IPS-15b (cell line): ENCODE data around the gene RICTOR.

Experiments
- H3K27me3 ChIP-seq: one replicate; pipeline ENCODE4 v1.6.1; 2013; ENCODE audit warnings: low read length; ENCODE audit not compliant: control insufficient read depth, insufficient read depth
- H3K36me3 ChIP-seq: one replicate; pipeline ENCODE4 v1.6.1; 2013; ENCODE audit warnings: low read length; ENCODE audit not compliant: control insufficient read depth, insufficient read depth
- H3K4me1 ChIP-seq: one replicate; pipeline ENCODE4 v1.6.1; 2013; ENCODE audit warnings: mild to moderate bottlenecking, low read length; ENCODE audit not compliant: control insufficient read depth, insufficient read depth
- H3K4me3 ChIP-seq: one replicate; pipeline ENCODE4 v1.5.1; 2013; ENCODE audit warnings: low read depth, low read length
- H3K9ac ChIP-seq: one replicate; pipeline ENCODE4 v1.6.1; 2013; ENCODE audit warnings: low read depth, mild to moderate bottlenecking, low read length
- H3K9me3 ChIP-seq: one replicate; pipeline ENCODE4 v1.6.1; 2013; ENCODE audit warnings: mild to moderate bottlenecking, low read length; ENCODE audit not compliant: control insufficient read depth, insufficient read depth

Gene RICTOR

DNA sequence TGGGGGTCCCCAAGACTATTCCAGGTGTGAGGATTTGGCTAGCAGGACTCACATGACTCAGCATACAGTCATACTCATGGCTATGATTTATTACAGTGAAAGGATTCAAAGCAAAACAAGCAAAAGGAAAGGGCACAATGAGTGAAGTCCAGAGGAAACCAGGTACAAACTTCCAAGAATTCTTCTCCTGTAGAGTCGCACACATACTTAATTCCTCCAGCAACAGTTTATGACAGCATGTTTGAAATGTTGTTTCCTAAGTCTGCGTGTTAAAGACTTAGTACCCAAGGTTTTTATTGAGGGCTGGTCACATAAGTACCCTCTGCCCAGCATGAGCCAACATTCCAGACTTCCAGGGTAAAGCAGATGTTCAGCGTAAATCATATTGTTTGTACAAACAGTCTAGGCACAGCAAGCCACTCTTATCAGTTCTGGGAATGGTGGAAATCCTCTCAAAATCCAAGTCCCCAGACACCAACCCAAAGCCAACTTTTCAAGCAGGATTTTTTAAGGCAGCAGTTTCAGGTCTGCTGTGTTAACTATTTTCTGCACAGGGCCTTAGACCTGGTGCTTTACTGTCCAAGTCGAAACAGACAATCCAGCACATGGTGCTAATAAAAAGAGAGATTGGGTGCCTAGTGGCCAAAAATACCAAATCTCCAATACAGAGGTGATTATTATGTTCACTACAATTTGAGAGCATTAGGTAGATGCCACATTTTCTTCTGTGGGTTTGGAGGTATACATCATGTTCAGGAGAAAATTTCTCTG is 18.6 kb upstream of the RICTOR start:
- Histone ChIP-seq H3K9me3 (no peaks in the 10 kb centered on the region), H3K36me3 (no peaks in the 10 kb centered on the region), H3K4me1 (no peaks in the 10 kb centered on the region)

DNA sequence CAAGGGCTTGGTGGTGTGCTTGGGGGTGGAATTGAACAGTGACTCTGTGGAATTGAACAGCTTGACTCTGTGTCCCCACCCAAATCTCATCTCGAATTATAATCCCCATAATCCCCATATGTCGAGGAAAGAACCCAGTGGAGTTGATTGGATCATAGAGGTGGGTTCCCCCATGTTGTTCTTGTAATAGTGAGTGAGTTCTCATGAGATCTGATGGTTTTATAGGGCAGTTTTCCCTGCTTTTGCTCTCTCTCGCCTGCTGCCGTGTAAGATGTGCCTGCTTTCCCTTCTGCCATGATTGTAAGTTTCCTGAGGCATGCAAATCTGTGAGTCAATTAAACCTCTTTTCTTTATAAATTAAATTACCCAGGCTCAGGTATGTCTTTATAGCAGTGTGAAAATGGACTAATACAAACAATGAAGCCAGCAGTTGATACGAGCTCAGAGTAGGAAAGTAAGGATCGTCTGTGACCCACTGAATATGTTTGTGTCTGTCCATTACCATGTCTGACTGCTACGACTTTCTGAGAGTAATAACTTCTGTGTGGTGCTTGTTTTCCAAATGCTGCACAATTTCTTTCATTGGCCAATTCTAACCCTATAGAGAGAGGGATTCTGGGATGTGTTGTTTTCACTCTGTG is 17.9 kb upstream of the RICTOR start:
- no peak overlapping the region for H3K4me3 ChIP-seq

More for the DNA sequence above, 18.6 kb upstream of the RICTOR start:
- Histone ChIP-seq H3K9ac (no peak overlapping the region), H3K4me3 (no peak overlapping the region), H3K27me3 (no peaks in the 10 kb centered on the region)

DNA sequence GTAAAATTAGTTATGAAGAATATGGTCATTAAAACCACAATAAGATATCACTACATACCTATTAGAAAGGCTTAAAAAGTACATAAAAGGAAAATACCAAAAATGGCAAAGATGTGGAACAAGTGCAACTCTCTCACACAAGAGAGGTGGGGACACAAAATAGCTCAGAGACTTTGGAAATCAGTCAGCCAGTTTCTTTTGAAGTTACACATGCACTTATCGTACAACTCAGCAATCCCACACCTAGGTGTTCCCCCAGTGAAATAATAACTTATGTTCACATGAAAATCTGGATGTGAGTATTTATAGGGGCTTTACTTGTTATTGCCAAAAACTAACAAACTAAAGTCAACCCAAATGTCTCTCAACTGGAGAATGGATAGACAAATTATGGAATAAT is 9.8 kb upstream of the RICTOR start:
- H3K9me3 ChIP-seq, result no peaks in the 10 kb centered on the region
- no peaks in the 10 kb centered on the region for H3K4me1 ChIP-seq
- H3K36me3 ChIP-seq, result no peaks in the 10 kb centered on the region
- no peak overlapping the region for H3K4me3 ChIP-seq
- H3K27me3 ChIP-seq, result no peaks in the 10 kb centered on the region
- H3K9ac ChIP-seq, result no peak overlapping the region

More for the DNA sequence above, 17.9 kb upstream of the RICTOR start:
- Histone ChIP-seq H3K27me3 (no peaks in the 10 kb centered on the region), H3K36me3 (no peaks in the 10 kb centered on the region), H3K9ac (no peak overlapping the region), H3K4me1 (no peaks in the 10 kb centered on the region), H3K9me3 (no peaks in the 10 kb centered on the region)

DNA sequence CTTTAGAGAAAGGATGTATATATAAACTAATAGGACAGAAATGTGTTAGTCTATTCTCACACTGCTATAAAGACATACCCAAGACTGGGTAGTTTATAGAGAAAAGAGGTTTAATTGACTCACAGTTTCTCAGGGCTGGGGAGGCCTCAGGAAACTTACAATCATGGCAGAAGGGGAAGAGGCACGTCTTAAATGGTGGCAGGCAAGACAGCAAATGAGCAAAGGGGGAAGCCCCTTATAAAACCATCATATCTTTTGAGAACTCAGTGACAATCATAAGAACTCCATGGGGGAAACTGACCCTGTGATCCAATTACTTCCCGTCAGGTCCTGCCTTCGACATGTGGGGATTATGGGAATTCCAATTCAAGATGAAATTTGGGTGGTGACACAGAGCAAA is 8.8 kb upstream of the RICTOR start:
- no peaks in the 10 kb centered on the region for H3K27me3 ChIP-seq
- no peaks in the 10 kb centered on the region for H3K4me1 ChIP-seq
- no peaks in the 10 kb centered on the region for H3K9me3 ChIP-seq
- no peaks in the 10 kb centered on the region for H3K36me3 ChIP-seq
- H3K9ac ChIP-seq, result no peak overlapping the region
- no peak overlapping the region for H3K4me3 ChIP-seq

DNA sequence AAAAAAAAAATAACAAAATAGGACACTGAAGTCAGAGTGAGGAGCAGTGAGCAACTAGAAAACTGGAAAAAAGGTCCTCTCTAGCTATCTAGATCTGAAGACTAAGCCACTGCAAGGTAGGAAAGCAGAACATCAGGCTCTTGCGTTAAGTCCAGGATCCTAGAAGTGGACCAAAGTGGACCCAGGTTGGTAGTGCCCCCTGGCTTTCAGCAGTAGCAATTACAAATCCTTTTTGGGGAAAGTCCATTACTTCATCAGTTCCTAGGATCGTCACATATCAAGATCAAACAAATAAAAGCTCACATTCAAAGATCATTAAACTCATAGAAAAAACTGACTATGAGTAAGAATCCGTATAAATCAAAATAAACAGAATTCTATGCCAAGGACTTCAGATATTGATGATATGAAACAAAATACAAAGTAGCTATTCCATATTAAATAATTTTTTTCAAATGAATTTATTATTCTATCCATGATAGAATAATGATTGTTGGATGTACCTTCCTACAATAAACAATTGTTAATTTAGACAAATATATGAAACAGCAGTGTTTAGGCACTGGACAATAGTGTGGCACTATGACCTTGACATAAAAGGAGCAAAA is 6.5 kb upstream of the RICTOR start:
- Histone ChIP-seq H3K9ac (no peak overlapping the region), H3K4me3 (no peak overlapping the region), H3K27me3 (no peaks in the 10 kb centered on the region)

DNA sequence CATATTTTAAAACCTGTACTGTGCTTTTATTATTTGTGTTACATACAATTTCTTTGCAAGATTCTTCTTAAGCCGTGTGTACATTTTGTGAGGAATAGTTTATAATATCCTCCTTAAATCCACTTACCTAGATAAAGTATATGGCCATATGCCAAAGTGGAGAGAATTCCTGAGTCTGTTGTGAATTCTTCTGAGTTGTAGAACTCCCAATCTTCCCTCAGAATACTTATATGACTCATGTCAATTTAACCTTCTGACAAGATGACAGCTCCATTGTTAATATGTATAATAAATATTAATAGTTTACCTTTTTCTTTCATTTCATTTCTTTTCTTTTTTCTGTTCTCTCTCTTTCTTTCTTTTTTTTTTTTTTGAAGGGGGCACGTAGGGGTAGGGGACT is 6.0 kb upstream of the RICTOR start:
- H3K36me3 ChIP-seq, result no peaks in the 10 kb centered on the region
- H3K27me3 ChIP-seq, result no peaks in the 10 kb centered on the region
- H3K4me1 ChIP-seq, result peaks cover 2% of the 10 kb centered on the region
- no peaks in the 10 kb centered on the region for H3K9me3 ChIP-seq
- H3K9ac ChIP-seq, result no peak overlapping the region
- no peak overlapping the region for H3K4me3 ChIP-seq

More for the DNA sequence above, 6.5 kb upstream of the RICTOR start:
- Histone ChIP-seq H3K36me3 (no peaks in the 10 kb centered on the region), H3K9me3 (no peaks in the 10 kb centered on the region), H3K4me1 (peaks cover 2% of the 10 kb centered on the region)

DNA sequence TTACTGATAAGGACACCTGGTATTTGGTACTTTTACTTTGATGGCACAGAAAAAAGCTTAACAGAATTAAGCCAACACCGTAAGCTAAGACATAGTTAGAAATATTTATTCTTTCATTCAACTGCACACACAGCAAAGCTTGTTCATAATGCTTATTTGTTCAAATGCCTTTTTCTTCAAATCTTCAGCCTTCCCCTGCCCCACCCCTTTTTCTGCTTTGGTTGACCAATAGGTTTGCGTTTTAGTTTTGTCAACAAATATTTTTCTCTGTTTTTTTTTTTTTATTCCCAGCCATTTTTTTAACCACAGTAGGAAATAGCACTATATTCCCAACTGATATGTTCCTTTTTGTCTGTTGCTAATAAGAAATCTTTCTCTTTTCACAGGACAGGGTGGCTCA is 4.9 kb upstream of the RICTOR start:
- H3K27me3 ChIP-seq, result no peaks in the 10 kb centered on the region
- no peaks in the 10 kb centered on the region for H3K9me3 ChIP-seq
- no peak overlapping the region for H3K4me3 ChIP-seq
- H3K4me1 ChIP-seq, result peaks cover 2% of the 10 kb centered on the region
- H3K9ac ChIP-seq, result no peak overlapping the region
- H3K36me3 ChIP-seq, result peaks cover 2% of the 10 kb centered on the region

DNA sequence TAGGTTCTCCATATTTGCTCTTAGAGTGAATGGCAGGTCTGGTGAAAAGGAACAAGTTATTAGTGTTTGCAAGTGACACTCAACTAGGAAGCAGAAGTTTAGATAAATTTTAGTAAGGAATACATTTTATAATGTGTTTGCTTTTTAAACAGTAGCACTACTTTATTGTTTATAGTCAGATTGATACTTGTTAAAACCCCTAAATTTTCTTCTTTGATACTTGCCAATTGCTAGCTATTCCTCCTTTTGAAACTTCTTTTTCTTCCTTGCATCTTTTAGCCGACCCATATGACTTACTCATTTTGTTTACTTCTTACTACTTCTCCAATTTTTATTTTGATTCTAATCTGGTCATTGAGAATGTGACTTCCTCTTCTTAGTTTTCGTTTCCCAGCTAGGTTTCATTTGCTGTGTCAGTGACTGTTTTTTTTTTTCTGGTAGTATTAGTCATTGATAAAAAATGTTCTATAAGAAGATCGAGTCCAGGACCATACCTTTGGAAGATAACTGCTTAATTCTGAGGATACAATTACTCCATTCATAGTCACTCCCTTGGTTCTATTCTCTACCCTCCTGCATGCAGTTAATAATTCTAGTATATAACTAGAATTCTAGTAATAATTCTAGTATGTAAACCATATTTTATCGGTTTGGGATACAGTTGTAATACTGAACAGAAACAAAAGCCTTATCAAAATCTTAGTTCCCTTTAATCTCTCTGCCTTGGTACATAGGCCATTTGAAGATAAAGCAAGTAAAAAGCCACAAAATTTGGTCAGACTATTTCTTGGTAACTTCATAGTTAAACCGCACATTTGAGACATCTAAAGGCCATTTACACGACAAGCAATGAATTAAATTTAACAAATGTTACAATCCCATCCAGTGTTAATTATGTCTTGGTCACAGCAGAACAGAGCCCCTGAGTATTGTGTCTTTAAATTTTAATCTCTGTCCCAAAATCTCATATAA is 2.8 kb upstream of the RICTOR start:
- Histone ChIP-seq H3K9ac (no peak overlapping the region), H3K4me3 (no peak overlapping the region)

DNA sequence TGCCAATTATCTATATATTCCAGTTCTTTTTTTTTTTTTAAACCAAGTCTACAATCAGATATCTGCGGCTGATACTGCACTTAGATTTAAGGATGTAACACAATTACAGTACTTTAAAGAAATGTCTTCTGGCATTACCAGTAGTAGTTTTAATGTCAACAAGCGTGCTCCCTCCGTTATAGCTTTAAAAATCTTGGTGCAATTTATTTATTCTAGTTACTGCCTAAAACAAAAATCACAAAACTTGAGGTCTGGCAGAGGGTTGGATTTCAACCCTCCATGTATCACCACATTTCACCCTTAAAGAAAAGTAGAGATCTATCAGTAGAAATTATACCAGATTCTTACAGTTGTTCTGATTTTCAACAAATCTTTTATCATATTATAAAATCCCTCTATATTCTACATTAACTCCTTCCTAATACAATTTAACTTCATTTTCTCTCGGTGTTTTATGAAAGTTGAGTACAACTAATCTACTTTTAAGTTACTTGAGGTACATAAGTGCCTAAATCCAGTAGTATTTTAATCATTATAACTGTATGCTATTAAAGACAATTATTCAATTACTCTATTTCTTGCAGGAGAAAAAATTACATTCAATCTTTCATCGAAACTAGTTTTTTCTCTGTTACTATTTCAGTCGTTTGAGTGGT is 2.0 kb upstream of the RICTOR start:
- no peak overlapping the region for H3K9ac ChIP-seq
- H3K9me3 ChIP-seq, result no peaks in the 10 kb centered on the region
- H3K4me1 ChIP-seq, result peaks cover 5% of the 10 kb centered on the region
- no peak overlapping the region for H3K4me3 ChIP-seq
- no peaks in the 10 kb centered on the region for H3K27me3 ChIP-seq
- H3K36me3 ChIP-seq, result peaks cover 2% of the 10 kb centered on the region

More for the DNA sequence above, 2.8 kb upstream of the RICTOR start:
- no peaks in the 10 kb centered on the region for H3K27me3 ChIP-seq
- H3K36me3 ChIP-seq, result peaks cover 2% of the 10 kb centered on the region
- peaks cover 5% of the 10 kb centered on the region for H3K4me1 ChIP-seq
- no peaks in the 10 kb centered on the region for H3K9me3 ChIP-seq

DNA sequence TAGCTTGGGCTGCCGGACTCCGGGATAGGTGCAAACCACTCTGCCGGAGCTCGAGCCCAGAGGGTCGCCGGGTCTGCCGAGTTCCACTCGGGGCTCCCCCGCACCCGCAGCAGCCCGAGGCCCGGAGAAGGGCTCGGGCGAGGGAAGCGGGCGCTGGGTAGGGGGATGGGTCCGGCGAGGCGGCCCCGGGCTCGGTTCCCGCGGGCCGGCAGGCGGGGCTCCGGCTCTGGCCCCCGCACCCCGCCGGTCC is 507 bp downstream of the RICTOR start:
- H3K9me3 ChIP-seq, result no peaks in the 10 kb centered on the region
- peaks cover 6% of the 10 kb centered on the region for H3K4me1 ChIP-seq
- peak overlapping the region; percentile 82 for H3K4me3 ChIP-seq
- H3K27me3 ChIP-seq, result no peaks in the 10 kb centered on the region
- peaks cover 2% of the 10 kb centered on the region for H3K36me3 ChIP-seq
- H3K9ac ChIP-seq, result peak overlapping the region; percentile 70
